SK-N-SH (cell line): Measurements from ENCODE around the gene SNX27. TPM values are rescaled to one million over a fixed set of nuclear protein-coding genes. Genes with fewer than 3 reads are reported as not detected.

Experiments
- CTCF ChIA-PET: fragments of 300-600, 350-600 bp; formaldehyde crosslinking; extraction: SDS; loops from one replicate; lab custom pipeline; 2021; lab: Yijun Ruan, JAX
- POLR2A ChIA-PET: fragments of 350-600 bp; sonication (Branson Sonifier 250); formaldehyde crosslinking; extraction: SDS; loops from one replicate; lab custom pipeline; 2020; ENCODE audit warnings: antibody characterized with exemption, inconsistent platforms; lab: Yijun Ruan, JAX
- DNase-seq: peaks from one replicate; pipeline ENCODE4 v3.0.0; 2012
- H2AFZ ChIP-seq: fragments of 200-600 bp; sonication (generic); 2 replicates; pipeline ENCODE4 v1.8.1; 2016; ENCODE audit warnings: antibody characterized with exemption, mild to moderate bottlenecking, low read depth
- H3F3A ChIP-seq: fragments of 200-600 bp; sonication (generic); replicated peaks from 2 replicates; pipeline ENCODE3; 2016; ENCODE audit warnings: antibody characterized with exemption, mild to moderate bottlenecking; ENCODE audit not compliant: insufficient read depth
- H3K27ac ChIP-seq, 2 experiments: fragments of 200-500 bp in 1 of 2; fragments of 200-600 bp in 1 of 2; sonication (Bioruptor generic) in 1 of 2; sonication (generic), shearing (Covaris generic) in 1 of 2; 2 replicates each; pipeline versions ENCODE4 v1.5.1 to v1.6.1; 2014 to 2016; ENCODE audit warnings: low read depth in 2 of 2, inconsistent platforms in 1 of 2, low read length in 1 of 2, mild to moderate bottlenecking in 1 of 2, mixed read lengths in 1 of 2
- H3K27me3 ChIP-seq: fragments of 200-600 bp; sonication (generic), shearing (Covaris generic); 2 replicates; pipeline ENCODE4 v1.6.1; 2016; ENCODE audit warnings: mixed run types; ENCODE audit not compliant: insufficient read depth
- H3K36me3 ChIP-seq, 2 experiments: fragments of 200-500 bp in 1 of 2; fragments of 200-600 bp in 1 of 2; sonication (Bioruptor generic) in 1 of 2; sonication (generic) in 1 of 2; replicated peaks in 1 of 2; 2 replicates each; pipeline versions ENCODE3 to v1.5.1; 2014 to 2016; ENCODE audit warnings: low read length in 1 of 2, mild to moderate bottlenecking in 1 of 2; ENCODE audit not compliant: insufficient read depth in 2 of 2, control insufficient read depth in 1 of 2
- H3K4me1 ChIP-seq, 2 experiments: fragments of 200-500 bp in 1 of 2; fragments of 200-600 bp in 1 of 2; sonication (Bioruptor generic) in 1 of 2; sonication (generic), shearing (Covaris generic) in 1 of 2; 2 replicates each; pipeline versions ENCODE4 v1.5.1 to v1.6.1; 2014 to 2016; ENCODE audit warnings: low read depth in 1 of 2, low read length in 1 of 2, mixed run types in 1 of 2; ENCODE audit not compliant: insufficient read depth in 2 of 2, control insufficient read depth in 1 of 2
- H3K4me2 ChIP-seq: fragments of 200-600 bp; sonication (generic), shearing (Covaris generic); 2 replicates; pipeline ENCODE4 v1.6.1; 2017; ENCODE audit warnings: mixed run types
- H3K4me3 ChIP-seq, 2 experiments: fragments of 200-500 bp in 1 of 2; fragments of 200-600 bp in 1 of 2; sonication (Bioruptor generic) in 1 of 2; sonication (generic), shearing (Covaris generic) in 1 of 2; 2 replicates each; pipeline versions ENCODE4 v1.5.1 to v1.8.1; 2014 to 2016; ENCODE audit warnings: low read depth in 2 of 2, inconsistent platforms in 1 of 2, low read length in 1 of 2, mild to moderate bottlenecking in 1 of 2, mixed read lengths in 1 of 2, moderate library complexity in 1 of 2
- H3K79me2 ChIP-seq: fragments of 200-600 bp; sonication (generic); 2 replicates; pipeline ENCODE4 v1.8.1; 2017; ENCODE audit warnings: mild to moderate bottlenecking; ENCODE audit not compliant: insufficient read depth
- H3K9ac ChIP-seq: fragments of 200-600 bp; sonication (generic); 2 replicates; pipeline ENCODE4 v1.6.1; 2017; ENCODE audit warnings: mixed run types
- H3K9me2 ChIP-seq: fragments of 200-600 bp; sonication (generic); 2 replicates; pipeline ENCODE4 v1.6.1; 2017; ENCODE audit warnings: mixed run types
- H3K9me3 ChIP-seq: fragments of 200-600 bp; sonication (generic); 2 replicates; pipeline ENCODE4 v1.6.1; 2017; ENCODE audit warnings: mixed run types, mild to moderate bottlenecking, moderate library complexity
- H4K20me1 ChIP-seq: fragments of 200-600 bp; sonication (generic); 2 replicates; pipeline ENCODE4 v1.6.1; 2017; ENCODE audit warnings: mild to moderate bottlenecking, mixed run types; ENCODE audit not compliant: insufficient read depth
- EP300 ChIP-seq, 2 experiments: IDR thresholded peaks; 2 replicates each; pipeline versions ENCODE4 v1.4.0 to v1.6.1; 2012; ENCODE audit warnings: borderline replicate concordance in 1 of 2, low read depth in 1 of 2, low read length in 1 of 2
- FOXJ3 ChIP-seq: sonication (generic); formaldehyde crosslinking; IDR thresholded peaks from 2 replicates; pipeline ENCODE4 v1.5.1; 2020; ENCODE audit warnings: mild to moderate bottlenecking, missing genetic modification reagents
- FOXM1 ChIP-seq: IDR thresholded peaks from 2 replicates; pipeline ENCODE4 v1.4.0; 2012; ENCODE audit warnings: low read depth, mild to moderate bottlenecking
- GABPA ChIP-seq: IDR thresholded peaks from 2 replicates; pipeline ENCODE4 v1.4.0; 2012; ENCODE audit warnings: low read depth, mild to moderate bottlenecking
- JUND ChIP-seq: IDR thresholded peaks from 2 replicates; pipeline ENCODE4 v1.4.0; 2012
- MEF2A ChIP-seq: IDR thresholded peaks from 2 replicates; pipeline ENCODE4 v1.4.0; 2012; ENCODE audit warnings: low read depth, borderline replicate concordance
- MXI1 ChIP-seq: IDR thresholded peaks from 2 replicates; pipeline ENCODE4 v1.6.1; 2012; ENCODE audit warnings: mild to moderate bottlenecking, low read depth, low read length, improper control_type of control experiment
- RCOR1 ChIP-seq: fragments of 150-350 bp; IDR thresholded peaks from 2 replicates; pipeline ENCODE4 v1.6.1; 2017; ENCODE audit warnings: antibody characterized with exemption, low read length
- RXRA ChIP-seq: IDR thresholded peaks from 2 replicates; pipeline ENCODE4 v1.4.0; 2012; ENCODE audit warnings: low read depth, mild to moderate bottlenecking, borderline replicate concordance
- SIN3A ChIP-seq: IDR thresholded peaks from 2 replicates; pipeline ENCODE4 v1.6.1; 2012; ENCODE audit warnings: low read depth, mild to moderate bottlenecking, low read length, moderate library complexity, borderline replicate concordance
- SMC3 ChIP-seq: IDR thresholded peaks from 2 replicates; pipeline ENCODE4 v1.6.1; 2012; ENCODE audit warnings: low read depth, low read length, improper control_type of control experiment
- TCF12 ChIP-seq: IDR thresholded peaks from 2 replicates; pipeline ENCODE4 v1.4.0; 2012
- TEAD4 ChIP-seq: IDR thresholded peaks from 2 replicates; pipeline ENCODE4 v1.4.0; 2012; ENCODE audit warnings: mild to moderate bottlenecking, borderline replicate concordance; ENCODE audit not compliant: insufficient read depth
- YY1 ChIP-seq: IDR thresholded peaks from 2 replicates; pipeline ENCODE4 v1.4.0; 2012; ENCODE audit warnings: low read depth, mild to moderate bottlenecking
- WGBS: methylation state at CpG from one replicate; pipeline ENCODE4 v1.1.6; 2017; ENCODE audit warnings: low lambda C conversion rate; 5-methylcytosine and 5-hydroxymethylcytosine counted together
- polyA plus RNA-seq, 3 experiments: library from polyadenylated mRNA; depleted of rRNA; stranded (reverse); fragments of >200 nt; gene quantifications; 2 replicates each; pipeline ENCODE4 v1.2.3, GENCODE V29; 2012
- TF ChIP-seq, protein P1 (sequence below): IDR thresholded peaks from 2 replicates; pipeline ENCODE4 v1.4.0; 2012; ENCODE audit warnings: low read depth, borderline replicate concordance
- TF ChIP-seq, protein P2 (sequence below): IDR thresholded peaks from 2 replicates; pipeline ENCODE4; 2012
- TF ChIP-seq, protein P3 (sequence below): fragments of 150-350 bp; IDR thresholded peaks from 2 replicates; pipeline ENCODE4 v1.6.1; 2017; ENCODE audit warnings: antibody characterized with exemption, low read length, low read depth, borderline replicate concordance
- TF ChIP-seq, protein P4 (sequence below): IDR thresholded peaks from 2 replicates; pipeline ENCODE4 v1.4.0; 2012; ENCODE audit warnings: low read depth, borderline replicate concordance
- TF ChIP-seq, protein P5 (sequence below): fragments of 200-600 bp; sonication (generic); IDR thresholded peaks from 2 replicates; pipeline ENCODE4 v1.6.1; 2017; ENCODE audit warnings: antibody characterized with exemption, mild to moderate bottlenecking, moderate library complexity

Gene SNX27
- polyA plus RNA-seq, 1 of the 3 experiments (the other 2 are of a cell fraction): 10.8 TPM

DNA sequence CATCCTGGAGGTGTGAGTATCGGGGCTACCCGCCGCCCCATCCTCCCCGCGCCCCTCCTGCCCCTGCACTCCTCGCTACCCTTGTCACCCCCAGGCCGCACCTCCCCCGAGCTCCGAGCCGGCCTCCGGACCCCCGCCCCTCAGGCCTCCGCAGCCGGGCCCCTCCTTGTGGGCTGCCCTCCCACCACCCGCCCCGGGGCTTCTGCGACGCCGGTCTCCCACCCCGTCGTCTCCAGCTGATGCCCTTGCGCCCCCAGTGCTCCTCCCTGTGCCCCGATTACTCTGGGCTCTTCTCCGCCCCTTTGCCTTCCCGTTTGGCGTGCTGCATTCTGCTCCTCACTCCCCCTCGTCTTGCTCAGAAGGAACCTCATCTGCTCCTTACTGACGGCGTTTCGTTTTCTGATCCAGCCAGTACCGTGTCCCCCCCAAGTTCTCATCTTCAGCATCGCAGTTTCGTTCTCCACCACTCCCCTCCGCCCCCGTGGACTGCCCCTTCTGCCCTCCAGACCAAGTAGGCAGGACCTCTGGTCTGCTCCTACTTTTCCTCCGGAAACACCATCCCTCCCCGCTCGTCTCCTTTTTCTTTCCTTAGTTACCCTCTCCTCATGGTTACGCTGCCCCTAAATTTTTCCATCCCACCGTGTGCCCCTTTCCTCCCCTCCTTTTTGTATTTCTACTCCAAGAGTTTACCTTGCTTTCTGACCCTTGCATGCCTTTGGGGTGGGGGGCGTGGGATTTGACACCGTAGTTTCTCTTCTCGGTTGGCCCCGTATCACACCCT, 841 bp downstream of the SNX27 start:
- Histone ChIP-seq H3K27me3 (no peaks in the 10 kb centered on the region), H3F3A (peaks cover 16% of the 10 kb centered on the region), H3K79me2 (peaks cover 57% of the 10 kb centered on the region), H3K9me2 (no peaks in the 10 kb centered on the region), H2AFZ (peak overlapping the region; percentile 89), H3K9ac (peak overlapping the region; percentile 83), H3K4me1 (peaks cover 12 to 17% of the 10 kb centered on the region in 2 experiments; a peak in 3 of 4 replicates), H3K4me3 (peak overlapping the region; percentile 77 to 87), H4K20me1 (peaks cover 12% of the 10 kb centered on the region), H3K36me3 (peaks cover 4 to 12% of the 10 kb centered on the region in 2 experiments), H3K4me2 (peak overlapping the region; percentile 90), H3K27ac (peak overlapping the region; percentile 66 to 87; a peak in 3 of 4 replicates), H3K9me3 (no peaks in the 10 kb centered on the region)
- WGBS: 2% methylated on average over 42 of the region's 44 CpGs
- peak; percentile 77 for DNase-seq
- TF ChIP-seq, protein P1, sequence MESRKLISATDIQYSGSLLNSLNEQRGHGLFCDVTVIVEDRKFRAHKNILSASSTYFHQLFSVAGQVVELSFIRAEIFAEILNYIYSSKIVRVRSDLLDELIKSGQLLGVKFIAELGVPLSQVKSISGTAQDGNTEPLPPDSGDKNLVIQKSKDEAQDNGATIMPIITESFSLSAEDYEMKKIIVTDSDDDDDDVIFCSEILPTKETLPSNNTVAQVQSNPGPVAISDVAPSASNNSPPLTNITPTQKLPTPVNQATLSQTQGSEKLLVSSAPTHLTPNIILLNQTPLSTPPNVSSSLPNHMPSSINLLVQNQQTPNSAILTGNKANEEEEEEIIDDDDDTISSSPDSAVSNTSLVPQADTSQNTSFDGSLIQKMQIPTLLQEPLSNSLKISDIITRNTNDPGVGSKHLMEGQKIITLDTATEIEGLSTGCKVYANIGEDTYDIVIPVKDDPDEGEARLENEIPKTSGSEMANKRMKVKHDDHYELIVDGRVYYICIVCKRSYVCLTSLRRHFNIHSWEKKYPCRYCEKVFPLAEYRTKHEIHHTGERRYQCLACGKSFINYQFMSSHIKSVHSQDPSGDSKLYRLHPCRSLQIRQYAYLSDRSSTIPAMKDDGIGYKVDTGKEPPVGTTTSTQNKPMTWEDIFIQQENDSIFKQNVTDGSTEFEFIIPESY: no peak
- TF ChIP-seq JUND: no peak
- peak; percentile 72; the same call in 1 of the 2 replicates for TF ChIP-seq SIN3A
- no peak for TF ChIP-seq MEF2A
- ChIA-PET POLR2A (interaction anchor here (1.0 to 1.4 kb wide), 2 partner anchors 72 to 116 kb away, joined by 4 read pairs; partner anchors contain the start of gene TUFT1), CTCF (interaction anchor here (0.6 to 1.0 kb wide), 5 partner anchors 19 to 361 kb away, joined by 3 to 4 read pairs (median 3); no protein-coding TSS in a partner anchor)

- H3F3A ChIP-seq: peaks cover 16% of the 10 kb centered on the region
- H3K9me2 ChIP-seq: no peaks in the 10 kb centered on the region
- peaks cover 12 to 17% of the 10 kb centered on the region in 2 experiments; a peak in 3 of 4 replicates for H3K4me1 ChIP-seq
- H3K4me3 ChIP-seq: peak overlapping the region; percentile 77 to 87
- 29% methylated on average over 9 of the region's 9 CpGs for WGBS
- no peaks in the 10 kb centered on the region for H3K27me3 ChIP-seq
- H3K79me2 ChIP-seq: peaks cover 63% of the 10 kb centered on the region
- H3K4me2 ChIP-seq: peak overlapping the region; percentile 90
- CTCF ChIA-PET: no interaction called here
- H4K20me1 ChIP-seq: peaks cover 12% of the 10 kb centered on the region
- peaks cover 7 to 12% of the 10 kb centered on the region in 2 experiments for H3K36me3 ChIP-seq
- peak; percentile 45 for DNase-seq
- no peak overlapping the region for H2AFZ ChIP-seq
- no peaks in the 10 kb centered on the region for H3K9me3 ChIP-seq
- TF ChIP-seq EP300 (IDR thresholded peaks at IDR 0.05; ENCODE audit: borderline replicate concordance in 1 of 2, low read depth in 1 of 2, low read length in 1 of 2): no peak
- TF ChIP-seq, protein P2, sequence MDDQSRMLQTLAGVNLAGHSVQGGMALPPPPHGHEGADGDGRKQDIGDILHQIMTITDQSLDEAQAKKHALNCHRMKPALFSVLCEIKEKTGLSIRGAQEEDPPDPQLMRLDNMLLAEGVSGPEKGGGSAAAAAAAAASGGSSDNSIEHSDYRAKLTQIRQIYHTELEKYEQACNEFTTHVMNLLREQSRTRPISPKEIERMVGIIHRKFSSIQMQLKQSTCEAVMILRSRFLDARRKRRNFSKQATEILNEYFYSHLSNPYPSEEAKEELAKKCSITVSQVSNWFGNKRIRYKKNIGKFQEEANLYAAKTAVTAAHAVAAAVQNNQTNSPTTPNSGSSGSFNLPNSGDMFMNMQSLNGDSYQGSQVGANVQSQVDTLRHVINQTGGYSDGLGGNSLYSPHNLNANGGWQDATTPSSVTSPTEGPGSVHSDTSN: no peak
- no peak for TF ChIP-seq YY1
- TF ChIP-seq FOXM1: no peak
- TF ChIP-seq RXRA: no peak
- no peak for TF ChIP-seq MXI1
- TF ChIP-seq SMC3: no peak
- TF ChIP-seq, protein P3, sequence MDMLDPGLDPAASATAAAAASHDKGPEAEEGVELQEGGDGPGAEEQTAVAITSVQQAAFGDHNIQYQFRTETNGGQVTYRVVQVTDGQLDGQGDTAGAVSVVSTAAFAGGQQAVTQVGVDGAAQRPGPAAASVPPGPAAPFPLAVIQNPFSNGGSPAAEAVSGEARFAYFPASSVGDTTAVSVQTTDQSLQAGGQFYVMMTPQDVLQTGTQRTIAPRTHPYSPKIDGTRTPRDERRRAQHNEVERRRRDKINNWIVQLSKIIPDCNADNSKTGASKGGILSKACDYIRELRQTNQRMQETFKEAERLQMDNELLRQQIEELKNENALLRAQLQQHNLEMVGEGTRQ: no peak
- TF ChIP-seq GABPA: no peak
- TF ChIP-seq RCOR1: no peak
- TF ChIP-seq, protein P4, sequence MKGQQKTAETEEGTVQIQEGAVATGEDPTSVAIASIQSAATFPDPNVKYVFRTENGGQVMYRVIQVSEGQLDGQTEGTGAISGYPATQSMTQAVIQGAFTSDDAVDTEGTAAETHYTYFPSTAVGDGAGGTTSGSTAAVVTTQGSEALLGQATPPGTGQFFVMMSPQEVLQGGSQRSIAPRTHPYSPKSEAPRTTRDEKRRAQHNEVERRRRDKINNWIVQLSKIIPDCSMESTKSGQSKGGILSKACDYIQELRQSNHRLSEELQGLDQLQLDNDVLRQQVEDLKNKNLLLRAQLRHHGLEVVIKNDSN: no peak
- no peak for TF ChIP-seq FOXJ3 (CRISPR knock-in tag)
- TF ChIP-seq TEAD4: no peak
- TF ChIP-seq, protein P5, sequence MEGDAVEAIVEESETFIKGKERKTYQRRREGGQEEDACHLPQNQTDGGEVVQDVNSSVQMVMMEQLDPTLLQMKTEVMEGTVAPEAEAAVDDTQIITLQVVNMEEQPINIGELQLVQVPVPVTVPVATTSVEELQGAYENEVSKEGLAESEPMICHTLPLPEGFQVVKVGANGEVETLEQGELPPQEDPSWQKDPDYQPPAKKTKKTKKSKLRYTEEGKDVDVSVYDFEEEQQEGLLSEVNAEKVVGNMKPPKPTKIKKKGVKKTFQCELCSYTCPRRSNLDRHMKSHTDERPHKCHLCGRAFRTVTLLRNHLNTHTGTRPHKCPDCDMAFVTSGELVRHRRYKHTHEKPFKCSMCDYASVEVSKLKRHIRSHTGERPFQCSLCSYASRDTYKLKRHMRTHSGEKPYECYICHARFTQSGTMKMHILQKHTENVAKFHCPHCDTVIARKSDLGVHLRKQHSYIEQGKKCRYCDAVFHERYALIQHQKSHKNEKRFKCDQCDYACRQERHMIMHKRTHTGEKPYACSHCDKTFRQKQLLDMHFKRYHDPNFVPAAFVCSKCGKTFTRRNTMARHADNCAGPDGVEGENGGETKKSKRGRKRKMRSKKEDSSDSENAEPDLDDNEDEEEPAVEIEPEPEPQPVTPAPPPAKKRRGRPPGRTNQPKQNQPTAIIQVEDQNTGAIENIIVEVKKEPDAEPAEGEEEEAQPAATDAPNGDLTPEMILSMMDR: no peak
- no peak for TF ChIP-seq TCF12
- POLR2A ChIA-PET: no interaction called here
- peak overlapping the region in 1 of 2 experiments; percentile 24; a peak in 2 of 4 replicates for H3K27ac ChIP-seq
- peak overlapping the region; percentile 83 for H3K9ac ChIP-seq
These were observed 1.5 kb downstream of the SNX27 start for GRCh38 chr1:151613282-151613780.
